DND-41 (cell line): Measurements from ENCODE around the gene FAM53A.

Experiments
- ATAC-seq: fragments of 200-7000 bp; cut with Tn5 transposase; 3 replicates; pipeline ENCODE4 v1.9.1; 2021; ENCODE audit warnings: low read depth; ENCODE audit not compliant: insufficient read depth
- DNase-seq: peaks from one replicate; pipeline ENCODE4 v3.0.0-alpha.2; 2020
- H2AFZ ChIP-seq: 2 replicates; pipeline ENCODE4 v1.6.0; 2012; ENCODE audit warnings: low read depth, low read length
- H3K27ac ChIP-seq: 2 replicates; pipeline ENCODE4 v1.5.1; 2012; ENCODE audit warnings: low read length, inconsistent platforms
- H3K27me3 ChIP-seq: fragments of 200-600 bp; sonication (generic); 2 replicates; pipeline ENCODE4 v1.6.0; 2012; ENCODE audit warnings: low read length, mild to moderate bottlenecking, inconsistent platforms; ENCODE audit not compliant: insufficient read depth, poor library complexity
- H3K36me3 ChIP-seq: 2 replicates; pipeline ENCODE4 v1.5.1; 2012; ENCODE audit warnings: low read length, inconsistent platforms; ENCODE audit not compliant: insufficient read depth
- H3K4me1 ChIP-seq: 2 replicates; pipeline ENCODE4 v1.5.1; 2012; ENCODE audit warnings: mild to moderate bottlenecking, low read length; ENCODE audit not compliant: insufficient read depth
- H3K4me2 ChIP-seq: 2 replicates; pipeline ENCODE4 v1.6.0; 2012; ENCODE audit warnings: mild to moderate bottlenecking, moderate library complexity, low read length, inconsistent platforms; ENCODE audit not compliant: insufficient read depth
- H3K4me3 ChIP-seq, 2 experiments: fragments of 200-600 bp in 1 of 2; shearing (Covaris generic) in 1 of 2; 2 replicates each; pipeline ENCODE4 v1.5.1; 2012 to 2016; ENCODE audit warnings: inconsistent platforms in 2 of 2, low read length in 2 of 2, mild to moderate bottlenecking in 2 of 2, low read depth in 1 of 2, moderate library complexity in 1 of 2
- H3K79me2 ChIP-seq: 2 replicates; pipeline ENCODE4 v1.6.0; 2012; ENCODE audit warnings: low read length, inconsistent platforms; ENCODE audit not compliant: insufficient read depth
- H3K9ac ChIP-seq: 2 replicates; pipeline ENCODE4 v1.6.0; 2012; ENCODE audit warnings: low read depth, mild to moderate bottlenecking, inconsistent platforms, low read length, moderate library complexity
- H3K9me3 ChIP-seq: 2 replicates; pipeline ENCODE4 v1.5.1; 2012; ENCODE audit warnings: low read length, moderate library complexity, mild to moderate bottlenecking, inconsistent platforms; ENCODE audit not compliant: insufficient read depth, severe bottlenecking
- H4K20me1 ChIP-seq: 2 replicates; pipeline ENCODE4 v1.6.0; 2012; ENCODE audit warnings: low read length; ENCODE audit not compliant: insufficient read depth
- EZH2 ChIP-seq: IDR thresholded peaks from 3 replicates; pipeline ENCODE4 v1.6.1; 2012; ENCODE audit warnings: borderline replicate concordance, low read depth, mild to moderate bottlenecking, moderate library complexity, low read length, inconsistent platforms; ENCODE audit not compliant: severe bottlenecking
- TF ChIP-seq, protein P1 (sequence below): IDR thresholded peaks from 2 replicates; pipeline ENCODE4 v1.5.1; 2012; ENCODE audit warnings: borderline replicate concordance, low read length, moderate library complexity, mild to moderate bottlenecking; ENCODE audit not compliant: poor library complexity, severe bottlenecking; ENCODE audit errors: extremely low read depth

FAM53A gene

DNA sequence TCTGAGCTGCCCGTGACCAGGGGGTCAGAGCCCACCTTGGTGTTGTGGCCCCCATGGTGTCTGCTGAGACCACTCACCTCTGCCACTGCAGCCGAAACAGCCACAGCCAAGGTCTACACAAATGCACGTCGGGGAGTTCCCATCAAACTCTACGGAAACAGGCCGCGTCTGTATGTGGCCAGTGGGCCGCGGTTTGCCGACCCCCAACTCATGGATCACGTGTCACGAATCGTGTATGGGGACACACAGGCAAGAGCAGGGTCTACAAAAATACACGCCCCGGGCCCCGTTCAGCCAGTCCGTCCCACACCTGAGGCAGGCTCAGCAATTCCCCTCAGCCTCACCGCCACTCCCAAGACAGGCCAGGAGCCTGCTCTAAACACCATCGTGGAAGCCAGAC, 53.8 kb downstream of the FAM53A start:
- H3K36me3 ChIP-seq: no peaks in the 10 kb centered on the region
- H3K27ac ChIP-seq: no peak overlapping the region
- peaks cover 4% of the 10 kb centered on the region for H3K9me3 ChIP-seq
- no peak overlapping the region for H3K4me3 ChIP-seq
- no peak for ATAC-seq
- no peaks in the 10 kb centered on the region for H3K79me2 ChIP-seq
- no peak overlapping the region for H3K9ac ChIP-seq
- no peak overlapping the region for H3K4me2 ChIP-seq
- peaks cover 3% of the 10 kb centered on the region for H4K20me1 ChIP-seq
- no peak overlapping the region for H2AFZ ChIP-seq
- no peak for TF ChIP-seq EZH2
- TF ChIP-seq, protein P1, sequence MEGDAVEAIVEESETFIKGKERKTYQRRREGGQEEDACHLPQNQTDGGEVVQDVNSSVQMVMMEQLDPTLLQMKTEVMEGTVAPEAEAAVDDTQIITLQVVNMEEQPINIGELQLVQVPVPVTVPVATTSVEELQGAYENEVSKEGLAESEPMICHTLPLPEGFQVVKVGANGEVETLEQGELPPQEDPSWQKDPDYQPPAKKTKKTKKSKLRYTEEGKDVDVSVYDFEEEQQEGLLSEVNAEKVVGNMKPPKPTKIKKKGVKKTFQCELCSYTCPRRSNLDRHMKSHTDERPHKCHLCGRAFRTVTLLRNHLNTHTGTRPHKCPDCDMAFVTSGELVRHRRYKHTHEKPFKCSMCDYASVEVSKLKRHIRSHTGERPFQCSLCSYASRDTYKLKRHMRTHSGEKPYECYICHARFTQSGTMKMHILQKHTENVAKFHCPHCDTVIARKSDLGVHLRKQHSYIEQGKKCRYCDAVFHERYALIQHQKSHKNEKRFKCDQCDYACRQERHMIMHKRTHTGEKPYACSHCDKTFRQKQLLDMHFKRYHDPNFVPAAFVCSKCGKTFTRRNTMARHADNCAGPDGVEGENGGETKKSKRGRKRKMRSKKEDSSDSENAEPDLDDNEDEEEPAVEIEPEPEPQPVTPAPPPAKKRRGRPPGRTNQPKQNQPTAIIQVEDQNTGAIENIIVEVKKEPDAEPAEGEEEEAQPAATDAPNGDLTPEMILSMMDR: no peak
- no peak for DNase-seq
- H3K4me1 ChIP-seq: no peaks in the 10 kb centered on the region
- H3K27me3 ChIP-seq: no peaks in the 10 kb centered on the region

DNA sequence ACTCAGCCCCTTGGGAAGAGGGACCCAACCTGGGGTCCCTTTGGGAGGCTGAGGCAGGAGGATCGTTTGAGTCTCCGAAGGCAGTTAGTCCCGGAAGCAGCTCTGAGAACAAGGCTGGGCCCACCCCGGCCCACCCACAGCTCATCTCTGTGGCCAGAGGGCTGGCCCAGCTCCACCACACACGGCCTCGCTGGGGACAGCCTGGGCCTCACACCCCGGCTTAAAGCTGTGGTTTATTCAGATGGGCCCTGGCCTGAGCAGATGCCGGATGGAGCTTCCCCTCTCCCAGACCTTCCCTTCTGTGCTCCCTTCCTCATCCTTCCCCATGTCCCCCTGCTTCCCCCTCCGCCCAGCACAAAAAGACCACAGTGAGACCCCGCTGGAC, 54.4 kb downstream of the FAM53A start:
- no peak; the same call in 2 of the 3 replicates for ATAC-seq

DNA sequence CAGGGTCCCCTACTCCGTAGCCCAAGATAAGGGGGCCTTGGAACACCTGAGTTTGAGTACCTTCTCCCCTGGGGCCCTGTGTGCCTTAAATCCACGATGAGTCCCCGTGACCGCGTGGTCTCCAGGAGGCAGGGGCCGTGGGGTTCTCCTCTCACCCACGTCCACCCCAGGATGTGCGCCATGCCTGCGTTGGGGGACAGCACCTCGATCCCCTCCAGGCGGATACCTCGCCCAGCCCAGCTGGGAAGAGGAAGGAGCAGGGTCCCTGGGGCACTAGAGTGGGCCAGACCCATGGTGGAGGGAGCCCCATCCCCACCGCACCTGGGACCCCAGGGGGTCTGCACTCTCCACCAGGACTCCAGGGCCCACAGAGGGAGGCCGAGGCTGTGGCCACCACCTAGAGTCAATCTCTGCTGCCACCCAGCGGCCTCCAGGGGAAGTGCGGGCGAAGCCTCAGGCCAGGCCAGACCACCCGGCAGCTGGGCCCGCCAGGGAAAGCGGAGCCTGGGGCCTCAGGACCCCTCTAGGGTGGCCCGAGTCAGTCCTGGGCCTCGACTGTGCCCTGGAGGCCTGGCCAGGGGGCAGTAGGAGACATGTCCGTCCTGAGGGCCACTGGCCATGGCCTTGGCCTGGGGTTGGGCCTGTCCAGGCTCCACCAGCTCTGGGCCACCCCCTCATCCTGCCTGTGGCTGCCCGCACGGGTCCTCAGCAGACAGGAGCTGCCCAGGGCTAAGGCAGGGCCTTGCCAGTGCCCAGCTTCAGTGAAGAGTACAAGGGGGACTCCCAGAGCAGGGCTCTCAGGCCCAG, 55.0 kb downstream of the FAM53A start:
- H3K4me1 ChIP-seq: no peaks in the 10 kb centered on the region
- peaks cover 4% of the 10 kb centered on the region for H3K9me3 ChIP-seq
- DNase-seq (peak; percentile 63), ATAC-seq (peak; percentile 90)
- H3K36me3 ChIP-seq: no peaks in the 10 kb centered on the region
- no peak for TF ChIP-seq EZH2
- TF ChIP-seq, protein P1: peak; percentile 97
- no peak overlapping the region for H2AFZ ChIP-seq
- no peak overlapping the region for H3K9ac ChIP-seq
- no peaks in the 10 kb centered on the region for H3K27me3 ChIP-seq
- no peaks in the 10 kb centered on the region for H3K79me2 ChIP-seq
- no peak overlapping the region for H3K27ac ChIP-seq
- no peak overlapping the region for H3K4me3 ChIP-seq
- H3K4me2 ChIP-seq: no peak overlapping the region
- peaks cover 3% of the 10 kb centered on the region for H4K20me1 ChIP-seq

More for the DNA sequence above, 54.4 kb downstream of the FAM53A start:
- peaks cover 3% of the 10 kb centered on the region for H4K20me1 ChIP-seq
- no peak overlapping the region for H3K4me2 ChIP-seq
- H3K4me3 ChIP-seq: no peak overlapping the region
- H3K9ac ChIP-seq: no peak overlapping the region
- H3K4me1 ChIP-seq: no peaks in the 10 kb centered on the region
- H2AFZ ChIP-seq: no peak overlapping the region
- DNase-seq: no peak
- H3K79me2 ChIP-seq: no peaks in the 10 kb centered on the region
- no peak overlapping the region for H3K27ac ChIP-seq
- peaks cover 4% of the 10 kb centered on the region for H3K9me3 ChIP-seq
- no peaks in the 10 kb centered on the region for H3K27me3 ChIP-seq
- TF ChIP-seq, protein P1: no peak
- TF ChIP-seq EZH2: no peak
- H3K36me3 ChIP-seq: no peaks in the 10 kb centered on the region
